Activated CD4-positive, alpha-beta T cell treated with anti-CD3 and anti-CD28 coated beads, Interleukin-2, amount 50 U/mL, for 16 hours (primary cell): Measurements from ENCODE around the gene CLCNKB.
"Not testable (repeated sequence)": the region's sequence is repeated elsewhere in the genome, so short reads cannot be mapped to it uniquely, and the experiment has no call there.

Source experiments
- DNase-seq: peaks from one replicate; pipeline ENCODE4 v3.0.0-alpha.2; 2020

CLCNKB gene

DNA sequence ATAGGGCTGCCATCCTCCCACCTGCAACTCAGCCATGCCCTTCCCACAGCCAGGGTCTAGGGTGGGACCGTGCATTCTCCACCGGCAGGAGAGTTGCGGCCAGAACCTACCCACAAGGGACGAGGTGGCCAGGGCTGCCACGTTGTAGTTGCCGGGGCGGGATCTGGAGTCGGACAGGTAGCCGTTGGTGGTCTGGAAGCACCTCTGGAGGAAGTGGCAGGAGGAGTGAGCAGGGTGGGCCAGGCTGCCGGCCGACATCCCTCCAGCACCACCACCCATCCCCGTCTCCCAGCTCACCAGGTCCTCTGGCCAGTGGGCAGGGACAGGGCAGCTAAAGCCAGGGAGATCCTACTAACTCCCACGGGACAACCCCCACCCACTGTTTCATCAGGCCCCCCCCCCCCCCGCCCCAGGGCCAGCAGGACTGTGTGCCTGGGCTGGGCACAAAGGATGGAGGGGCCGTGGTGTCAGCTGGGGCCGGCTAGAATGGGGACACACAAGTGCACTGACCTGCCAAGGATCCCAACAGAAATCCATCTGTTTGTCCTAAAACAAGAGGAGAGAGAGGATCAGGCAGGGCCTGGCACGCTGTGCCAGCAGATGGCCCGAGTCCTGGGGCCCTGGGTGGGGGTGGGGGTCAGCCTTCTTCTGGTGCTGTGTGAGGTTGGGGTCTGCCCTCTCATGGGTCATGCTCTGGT is 18.6 kb downstream of the CLCNKB start:
- DNase-seq, result not testable (repeated sequence)

DNA sequence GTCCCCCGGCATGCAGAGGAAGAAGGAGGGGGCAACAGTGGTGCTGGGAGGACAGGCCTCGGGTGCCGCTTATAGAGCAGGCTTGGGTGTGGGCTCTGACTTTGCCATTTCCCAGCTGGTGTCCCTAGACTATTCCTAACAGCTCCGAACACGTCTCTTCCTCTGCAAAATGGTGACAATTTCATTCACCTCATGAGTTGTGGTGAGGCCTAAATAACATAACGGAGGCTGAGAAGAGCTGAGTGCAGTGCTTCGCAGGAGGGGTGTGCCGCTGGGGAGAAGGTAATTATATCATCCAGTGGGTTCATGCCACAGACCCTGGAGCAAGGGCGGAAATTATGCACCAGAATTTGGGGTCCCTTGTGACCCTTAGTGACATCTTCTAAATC is 19.1 kb downstream of the CLCNKB start:
- DNase-seq, result not testable (repeated sequence)

DNA sequence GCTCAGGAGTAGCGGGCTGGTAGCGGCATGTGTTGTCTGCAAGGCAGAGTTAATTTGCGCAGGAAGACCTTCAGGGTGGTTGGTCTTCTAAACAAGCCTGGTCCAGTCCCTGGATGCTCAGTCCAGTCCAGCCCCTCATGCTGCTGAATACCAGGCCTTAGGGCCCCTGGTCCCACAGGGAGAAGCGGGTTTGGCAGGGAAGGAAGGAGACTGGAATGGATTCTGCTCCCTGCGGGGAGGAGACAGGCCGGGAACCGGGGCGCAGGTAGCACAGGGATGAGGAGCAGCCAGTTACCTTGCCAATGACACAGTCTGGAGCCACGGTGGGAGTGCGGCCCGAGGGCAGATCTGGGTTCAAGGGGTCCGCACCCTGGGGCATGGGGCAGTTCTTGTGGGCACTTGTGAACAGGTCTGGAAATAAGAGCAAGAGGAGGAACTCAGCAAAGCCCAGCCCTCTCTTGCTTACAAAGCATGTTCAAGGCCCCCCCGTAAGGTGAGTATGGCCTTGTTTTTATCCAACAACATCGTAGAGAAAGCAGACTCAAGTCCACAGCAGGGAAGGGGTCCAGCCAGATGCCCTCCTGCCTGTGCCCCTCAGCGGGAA is 19.7 kb downstream of the CLCNKB start:
- no peak for DNase-seq

DNA sequence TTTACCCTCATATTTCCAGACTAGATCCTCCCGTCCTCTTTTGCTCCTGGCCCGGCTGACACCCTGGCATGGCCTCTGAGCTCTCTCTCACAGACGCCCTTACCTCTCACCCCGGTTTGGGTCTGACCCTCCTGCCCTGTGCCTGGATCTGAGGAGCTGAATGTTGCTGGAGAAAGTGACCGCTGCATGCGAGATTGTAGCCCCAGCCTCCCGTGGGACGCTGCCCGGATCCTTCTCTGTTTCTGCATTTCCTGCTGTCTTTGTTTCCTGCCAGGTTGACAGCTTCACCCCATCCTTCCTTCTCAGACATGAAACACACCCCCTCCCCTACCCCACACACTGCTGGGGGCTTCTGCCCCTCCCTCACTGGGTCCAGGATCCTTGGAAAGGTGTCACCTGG is 20.3 kb downstream of the CLCNKB start:
- no peak for DNase-seq

DNA sequence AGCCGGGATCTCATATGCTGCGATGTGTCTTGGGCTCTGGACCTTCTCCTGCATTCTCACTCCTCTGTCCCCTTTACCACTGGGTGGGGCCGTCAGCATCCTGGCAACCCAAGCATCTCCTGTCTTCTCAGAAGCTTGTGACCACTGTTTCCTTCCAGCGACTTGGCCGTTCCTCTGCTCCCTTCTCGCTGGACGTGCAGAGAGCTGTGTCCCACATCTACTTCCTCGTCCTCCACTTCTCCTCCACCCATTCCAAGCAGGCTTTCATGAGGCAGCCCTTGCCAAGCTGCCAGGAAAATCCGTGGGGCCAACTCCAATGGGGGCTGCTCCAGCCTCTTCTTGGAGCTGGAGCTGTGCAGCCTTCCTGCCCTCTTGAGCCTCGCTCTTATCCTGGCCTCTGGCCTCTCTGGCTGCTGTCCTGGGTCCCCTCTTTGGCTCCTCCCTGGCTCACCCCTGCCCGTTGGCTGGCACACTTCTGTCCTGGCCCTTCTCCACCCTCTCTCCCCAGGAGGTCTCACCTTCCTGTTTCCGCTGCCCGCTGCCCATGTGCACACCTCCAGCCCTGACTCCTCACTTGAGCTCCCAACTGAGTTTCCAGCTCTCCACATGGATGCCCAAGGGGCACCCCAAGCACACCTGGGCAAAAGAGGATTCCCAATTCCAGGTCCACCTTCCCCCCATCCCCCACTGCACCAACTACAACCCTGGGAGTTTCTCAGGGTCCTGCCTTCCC is 21.1 kb downstream of the CLCNKB start:
- DNase-seq, result no peak

DNA sequence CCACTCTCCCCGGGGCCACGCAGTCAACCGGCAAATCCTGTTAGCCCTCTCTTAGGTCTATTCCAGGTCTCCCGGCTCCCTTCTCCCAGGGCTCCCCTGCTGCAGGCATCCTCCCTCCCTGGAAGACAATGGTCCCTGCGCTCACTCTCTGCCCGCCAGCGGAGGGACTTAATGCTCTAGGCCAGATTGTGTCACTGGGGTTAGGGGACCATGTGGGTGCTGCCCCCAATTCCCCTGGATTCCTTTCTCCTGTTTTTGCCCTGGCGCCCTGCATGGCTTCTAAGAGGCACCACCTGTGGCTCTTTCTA is 21.6 kb downstream of the CLCNKB start:
- no peak for DNase-seq

DNA sequence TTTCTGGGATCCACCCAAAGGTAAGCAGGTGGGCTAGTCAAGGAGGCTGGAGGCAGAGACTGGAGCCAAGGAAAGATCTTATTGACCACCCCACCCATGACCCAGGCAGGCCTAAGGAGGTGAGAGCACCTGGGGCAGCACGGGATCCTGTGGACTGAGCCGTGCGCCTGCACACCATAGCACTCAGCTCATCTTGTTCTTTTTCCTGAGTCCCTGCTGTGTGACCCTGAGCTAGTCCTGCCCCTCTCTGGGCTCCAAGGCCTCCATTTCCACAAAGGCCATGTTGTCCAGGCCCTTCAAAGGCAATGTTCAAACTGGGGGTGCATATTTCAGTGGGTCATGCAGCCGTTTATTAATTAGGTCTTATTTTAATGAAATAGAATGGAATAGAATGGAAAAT is 22.7 kb downstream of the CLCNKB start:
- DNase-seq, result no peak

DNA sequence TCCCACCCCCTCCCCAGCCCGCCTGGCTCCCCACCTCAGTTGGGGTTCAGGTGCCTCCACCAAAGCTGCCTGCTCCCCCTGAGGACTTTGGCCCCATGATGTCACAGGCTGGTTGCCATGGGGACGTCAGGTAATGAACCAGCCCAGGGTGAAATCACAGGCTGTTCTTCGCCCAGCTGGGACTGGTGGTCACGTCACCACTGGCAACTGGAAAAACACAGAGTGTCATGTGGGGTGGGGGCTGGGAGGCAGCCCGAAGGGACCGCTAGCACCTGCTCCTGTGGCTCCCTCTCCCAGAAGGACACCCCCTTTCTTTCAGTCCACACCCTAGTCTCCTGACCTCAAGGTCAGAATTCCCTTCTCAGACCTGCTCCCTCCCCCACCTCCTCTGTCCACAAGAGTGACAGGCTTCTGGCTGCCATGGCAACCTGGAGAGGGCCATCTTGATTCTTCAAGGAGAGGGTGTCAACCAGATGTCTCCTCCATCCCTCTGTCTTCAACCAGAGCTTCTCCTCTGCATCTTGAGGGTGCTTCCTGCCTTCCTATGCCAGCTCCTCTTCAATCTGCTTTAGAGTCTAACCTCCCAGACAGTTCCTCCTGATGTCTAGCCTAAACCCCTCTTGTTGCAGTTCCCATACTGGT is 23.7 kb downstream of the CLCNKB start:
- no peak for DNase-seq

DNA sequence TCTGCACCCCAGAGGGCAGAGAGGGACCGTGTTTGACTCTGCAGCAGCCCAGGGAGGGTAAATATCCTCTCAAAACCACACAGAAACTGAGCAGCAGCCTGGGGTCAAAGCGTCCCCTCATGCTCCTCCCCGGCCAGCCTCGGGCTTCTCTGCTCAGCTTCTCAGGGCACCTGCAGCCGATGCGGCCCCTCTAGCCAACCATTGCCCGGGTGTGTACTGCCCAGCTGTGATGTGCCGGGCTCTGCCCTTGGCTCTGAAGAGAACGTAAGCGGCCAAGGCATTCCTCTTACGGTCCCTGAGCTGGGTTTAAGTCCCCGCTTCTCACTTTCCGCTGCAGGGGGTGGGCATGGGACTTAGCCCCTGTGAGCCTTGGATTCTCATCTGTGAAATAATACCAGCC is 24.4 kb downstream of the CLCNKB start:
- DNase-seq, result no peak

DNA sequence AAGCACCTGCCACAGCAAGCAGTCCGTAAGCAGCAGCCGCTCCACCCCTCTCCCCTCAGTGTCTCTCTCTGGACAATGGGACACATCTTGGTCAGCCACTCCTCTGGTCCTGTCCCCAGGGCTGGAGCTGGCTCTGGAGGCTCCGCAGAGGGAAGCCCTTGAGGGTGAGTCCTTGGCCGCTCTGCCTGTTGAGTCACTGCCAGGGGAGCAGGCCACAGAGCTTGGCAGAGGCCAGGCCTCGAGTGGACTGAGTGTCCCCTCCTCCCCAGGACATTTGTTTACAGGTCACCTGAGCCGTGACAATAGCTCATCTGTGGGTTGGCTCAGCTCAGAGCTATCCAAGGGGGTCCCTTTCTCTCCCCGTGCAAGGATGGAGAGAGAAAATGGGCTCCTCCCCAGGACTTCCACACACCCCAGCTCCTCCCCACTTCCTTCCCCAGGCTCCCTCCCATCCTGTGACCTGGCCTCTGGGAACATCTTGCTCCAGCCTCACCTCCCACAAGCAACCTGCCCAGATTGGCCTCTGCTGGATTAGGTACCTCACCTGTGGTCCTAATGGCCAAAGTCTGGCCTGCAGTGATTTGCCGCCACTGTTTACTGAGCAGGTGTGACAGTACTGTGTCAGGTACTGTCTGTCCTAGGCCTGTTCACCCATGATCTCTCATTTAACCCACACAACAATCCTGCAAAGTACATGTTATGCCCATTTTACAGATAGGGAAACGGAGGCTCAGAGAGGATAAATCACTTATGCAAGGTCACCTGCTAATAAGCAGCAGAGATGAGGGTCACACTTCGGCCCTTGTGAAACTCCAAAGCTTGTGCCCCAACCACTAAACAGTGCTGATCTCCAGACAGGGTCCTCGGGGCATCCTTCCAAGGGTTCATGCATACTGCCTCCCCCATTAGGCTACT is 25.0 kb downstream of the CLCNKB start:
- no peak for DNase-seq

DNA sequence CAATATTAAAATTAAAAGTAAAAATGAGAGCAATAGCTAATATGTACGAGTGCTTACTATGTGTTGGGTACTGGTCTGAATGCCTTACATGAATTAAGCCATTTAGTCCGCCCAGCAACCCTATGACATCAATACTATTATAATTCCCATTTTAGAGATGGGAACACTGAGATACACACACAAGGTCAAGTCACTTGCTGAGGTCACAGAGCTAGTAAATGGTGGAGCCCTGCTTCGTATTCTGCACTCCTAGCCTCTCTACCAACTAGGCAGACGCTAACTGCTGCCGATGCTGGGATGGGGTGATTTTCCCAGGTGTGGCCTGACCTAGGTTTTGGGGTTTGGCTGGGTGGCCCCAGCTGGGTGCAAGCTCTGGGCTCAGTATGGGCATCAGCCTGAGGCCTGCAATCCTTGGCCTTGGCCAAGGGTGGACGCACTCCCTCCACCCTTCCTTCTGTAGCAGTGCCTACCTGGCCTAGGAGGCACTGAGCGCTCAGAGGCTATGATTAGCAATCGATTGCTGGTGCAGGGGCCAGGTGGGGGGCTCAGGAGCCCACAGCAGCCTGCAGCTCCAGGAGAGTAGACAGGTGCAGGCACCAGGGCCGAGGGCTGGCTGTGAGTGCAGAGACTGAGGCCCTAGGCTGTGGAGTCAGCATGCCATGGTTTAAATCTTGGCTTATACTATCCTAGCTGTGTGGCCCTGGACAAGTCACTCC is 27.2 kb downstream of the CLCNKB start:
- no peak for DNase-seq

DNA sequence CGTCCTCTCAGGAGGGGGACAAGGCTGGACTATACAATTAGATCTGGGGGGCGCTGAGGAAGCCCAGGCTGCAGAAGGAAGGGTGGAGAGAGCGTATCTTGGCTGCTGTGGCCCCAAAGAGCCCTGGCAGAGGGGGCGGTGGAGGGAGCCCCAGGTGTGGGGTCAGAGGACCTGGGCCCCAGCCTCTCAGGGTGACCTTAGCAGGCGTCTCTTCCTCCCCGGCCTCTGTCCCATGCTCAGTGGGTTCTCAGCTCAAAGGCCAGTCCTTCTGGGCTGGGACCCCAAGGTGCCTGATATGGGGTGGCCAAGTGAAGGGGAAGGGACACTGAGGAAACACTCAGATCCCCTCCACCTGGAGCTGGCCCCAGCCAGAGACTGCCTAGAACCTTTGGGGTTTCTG is 28.0 kb downstream of the CLCNKB start:
- DNase-seq, result no peak

DNA sequence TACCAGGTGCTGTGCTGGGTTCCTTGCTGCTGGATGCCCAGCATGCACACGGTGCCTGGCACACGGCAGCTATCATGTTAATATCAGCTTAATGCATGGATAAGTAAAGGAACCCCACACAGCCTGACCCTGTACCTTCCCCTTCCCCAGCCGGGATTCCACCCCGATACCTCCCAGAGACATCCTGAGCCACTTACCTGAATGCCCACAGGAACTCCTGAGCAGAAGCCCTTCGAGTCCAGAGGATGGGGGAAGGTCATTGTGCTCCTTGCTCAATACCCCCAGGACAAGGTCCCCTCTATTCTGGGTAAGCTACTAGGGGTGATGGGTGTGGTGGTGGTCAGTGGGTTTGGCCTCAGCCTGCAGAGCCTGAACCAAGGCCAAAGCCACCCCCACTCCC is 28.5 kb downstream of the CLCNKB start:
- no peak for DNase-seq

DNA sequence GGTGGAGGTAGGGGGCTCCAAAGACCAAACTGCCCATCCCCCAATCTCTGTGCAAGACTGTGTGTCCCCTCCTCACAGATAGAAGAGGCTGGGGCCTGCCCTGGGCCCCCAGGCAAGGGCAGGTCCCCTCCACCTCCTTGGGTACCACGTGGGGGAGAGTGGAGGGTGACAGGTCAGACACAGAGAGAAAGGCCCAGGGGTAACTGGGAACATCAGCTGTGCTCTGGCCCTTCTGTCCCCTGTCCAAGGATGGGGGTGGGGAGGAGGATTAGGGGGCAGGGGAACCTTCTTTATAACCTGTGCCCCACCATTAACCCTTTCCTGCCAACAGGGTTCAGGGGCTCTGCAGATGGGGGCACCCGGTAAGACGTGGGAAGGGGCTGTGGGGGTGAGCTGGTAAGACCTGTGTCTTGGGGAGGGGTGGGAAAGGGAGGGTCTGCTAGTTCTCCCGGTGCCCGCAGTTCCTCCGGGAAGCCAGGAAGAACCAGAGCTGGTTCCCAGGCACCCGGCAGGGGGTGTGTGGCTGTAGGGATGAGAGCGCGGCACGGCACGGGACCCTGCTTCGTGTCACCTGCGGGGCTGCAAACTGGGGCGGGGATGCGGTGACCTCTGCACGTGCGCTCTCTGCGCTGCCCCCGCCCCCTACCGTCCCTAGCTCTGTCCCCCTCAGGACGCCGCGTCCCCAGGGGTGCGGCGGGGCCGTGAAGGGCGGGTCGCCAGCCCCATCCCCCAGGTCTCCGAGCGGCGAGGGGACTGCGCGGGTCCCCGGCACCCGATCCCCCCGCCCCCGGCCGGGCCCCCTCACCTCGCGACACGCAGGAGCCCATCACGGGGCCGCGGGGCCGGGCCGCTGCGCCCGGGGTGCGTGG is 29.3 kb downstream of the CLCNKB start:
- DNase-seq, result no peak

DNA sequence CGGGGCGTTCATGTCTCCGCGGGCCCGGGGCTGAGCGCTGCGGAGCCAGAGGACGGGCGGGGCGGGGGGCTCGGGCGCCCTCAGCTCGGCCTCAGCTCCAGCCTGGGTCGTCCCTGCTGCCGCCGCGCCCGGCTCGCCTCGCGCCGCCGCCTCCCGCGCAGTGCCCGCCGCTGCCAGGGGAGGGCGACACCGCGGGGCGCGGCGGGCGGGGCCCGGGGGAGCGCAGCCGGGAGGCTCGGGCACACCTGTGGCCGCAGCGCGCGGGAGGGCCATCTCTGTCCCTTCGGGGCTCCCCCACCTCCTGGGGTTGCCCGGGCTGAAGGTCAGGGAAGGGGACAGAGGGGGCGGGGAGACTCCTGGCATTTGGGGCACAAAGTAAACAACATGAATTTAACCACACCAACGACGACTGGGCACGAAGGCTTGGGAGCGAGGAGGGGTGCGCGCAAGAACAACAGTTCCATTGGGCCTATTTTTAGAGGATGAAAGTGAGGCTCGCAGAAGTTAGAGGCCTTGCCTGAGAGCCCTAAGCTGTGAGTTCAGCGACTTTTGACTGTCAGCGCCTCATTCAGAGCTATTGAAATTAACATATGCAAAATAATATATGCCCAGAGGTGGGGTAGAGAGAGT is 30.0 kb downstream of the CLCNKB start, which contains the start of gene FAM131C:
TSS of gene FAM131C (minus strand) at position 162 of the 630 bp plus-strand sequence. CDS start 209 bp downstream, outside the sequence.
- peak; percentile 11 for DNase-seq

DNA sequence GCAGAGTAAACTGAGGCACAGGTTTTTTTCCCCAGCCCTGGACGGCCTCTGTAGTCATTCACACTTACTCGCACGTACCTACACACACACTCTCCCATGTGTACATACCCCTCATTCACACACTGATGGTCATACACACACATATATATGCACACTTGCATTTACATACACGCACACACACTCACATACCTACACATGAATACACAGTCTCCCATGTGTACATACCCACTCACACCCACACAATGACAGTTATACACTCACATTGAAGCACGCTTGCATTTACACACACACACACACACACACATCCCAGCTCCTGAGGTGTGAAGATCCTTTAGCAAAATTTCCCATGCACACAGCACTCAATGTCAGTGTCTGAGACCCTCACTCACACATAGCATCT is 30.6 kb downstream of the CLCNKB start:
- DNase-seq, result no peak

DNA sequence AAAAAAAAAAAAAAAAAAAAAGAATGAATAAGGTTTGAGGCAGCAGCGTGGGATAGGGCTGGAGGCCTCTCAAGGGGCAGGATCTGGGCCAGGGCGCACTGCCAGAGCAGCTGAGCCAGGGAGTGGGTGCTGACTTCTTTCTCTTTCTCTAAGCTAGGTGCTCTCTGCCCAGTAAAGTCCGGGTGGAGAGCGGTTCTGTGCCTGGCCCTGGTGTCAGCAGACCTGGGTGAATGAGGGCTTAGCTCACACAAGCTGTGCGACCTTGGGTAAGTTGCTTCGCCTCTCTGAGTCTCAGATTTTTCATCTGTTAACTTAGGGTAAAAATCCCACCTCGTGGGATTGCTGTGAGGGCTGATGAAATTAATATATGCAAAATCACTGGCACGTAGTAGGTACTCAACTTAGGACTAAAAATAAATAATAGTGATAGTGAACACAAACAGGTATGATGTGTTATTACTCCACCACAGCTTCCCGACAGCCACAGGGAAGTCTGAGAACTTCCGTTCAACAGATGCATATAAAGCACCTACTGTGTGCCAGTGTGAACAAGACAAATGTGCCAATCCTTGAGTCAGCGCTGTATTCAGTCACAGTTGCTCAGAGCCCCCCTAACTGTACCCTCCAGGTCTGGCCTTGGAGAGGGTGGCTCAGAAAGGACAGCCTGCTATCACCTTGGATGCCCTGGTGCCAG is 31.9 kb downstream of the CLCNKB start:
- DNase-seq, result no peak

DNA sequence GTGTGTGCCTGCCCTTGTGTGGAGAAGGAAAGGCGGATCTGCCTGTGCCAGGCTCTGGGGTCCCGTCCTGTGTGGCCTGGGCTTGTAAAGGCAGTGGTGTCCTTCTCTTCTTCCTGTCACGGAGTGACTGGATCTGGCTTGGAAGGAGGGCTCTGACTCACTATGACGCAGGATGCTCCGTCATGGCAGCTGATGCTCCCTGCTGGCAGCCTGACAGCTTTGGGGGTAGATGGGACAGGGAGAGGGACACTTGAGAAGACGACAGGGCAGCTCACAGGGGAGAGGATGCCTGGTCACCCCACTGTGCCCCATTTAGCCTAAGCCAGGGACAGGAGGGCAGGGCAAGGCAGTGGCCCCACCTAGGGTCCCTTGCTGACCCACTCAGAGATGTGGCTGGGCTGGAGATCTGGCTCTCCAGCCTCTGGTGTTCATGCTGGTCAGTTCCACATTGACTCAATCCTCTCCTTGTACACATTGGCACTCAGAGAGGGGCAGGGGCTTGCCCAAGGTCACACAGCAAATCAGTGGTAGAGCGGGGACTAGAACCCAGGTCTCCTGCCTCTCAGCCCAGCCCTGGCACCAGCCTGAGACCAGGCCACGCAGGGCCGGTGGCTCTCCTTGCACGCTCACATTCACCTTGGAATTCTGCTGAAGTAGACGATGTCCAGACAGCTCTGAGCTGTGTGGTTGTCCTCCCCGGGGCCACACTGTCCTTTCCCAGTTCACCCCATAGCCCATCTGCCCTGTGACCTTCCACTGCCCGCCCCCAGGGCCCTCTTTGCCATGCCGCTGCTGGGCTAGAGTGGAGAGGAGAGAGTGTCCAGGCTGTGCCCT is 32.7 kb downstream of the CLCNKB start:
- DNase-seq, result no peak

DNA sequence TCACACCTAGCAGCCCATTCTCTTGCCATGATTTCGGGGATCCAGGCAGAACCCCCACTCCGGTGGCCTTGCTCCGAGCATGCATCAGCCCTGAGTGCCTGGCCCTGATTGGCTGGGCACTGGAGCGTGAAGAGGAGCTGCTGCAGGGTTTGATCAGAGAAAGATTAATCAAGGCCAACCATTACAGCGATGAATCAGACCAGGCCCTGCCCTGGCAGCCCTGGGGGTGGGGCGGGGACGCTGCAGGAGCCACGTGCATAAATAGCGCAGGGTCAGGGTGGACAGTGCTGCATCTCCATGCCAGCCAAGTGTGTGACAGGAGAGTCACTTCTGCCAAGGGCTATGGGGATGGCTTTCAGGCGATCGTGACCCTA is 33.3 kb downstream of the CLCNKB start:
- no peak for DNase-seq
